ENCODE data around the gene LDLRAP1.
A peak's percentile ranks its signal among the peaks of the same experiment; 100 is the strongest.

The LDLRAP1 gene

DNA sequence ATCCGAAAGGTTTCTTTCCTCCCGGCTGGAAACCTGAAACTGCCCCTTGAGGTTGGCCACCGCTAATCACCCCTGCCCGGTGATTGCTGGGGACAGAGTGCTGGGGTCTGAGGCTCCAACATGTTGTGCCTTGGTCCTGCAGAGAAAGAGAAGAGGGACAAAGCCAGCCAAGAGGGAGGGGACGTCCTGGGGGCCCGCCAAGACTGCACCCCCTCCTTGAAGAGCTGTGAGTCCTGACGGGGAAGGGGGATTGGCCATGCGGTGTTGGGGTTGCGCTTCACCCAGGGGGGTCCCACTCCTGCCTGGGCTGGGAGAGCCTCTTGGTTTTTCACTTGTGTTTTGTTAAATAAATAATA, 19.5 kb downstream of the LDLRAP1 start:
- DNase-seq (ENCODE audit: low read depth in 2 of 2): no peak

DNA sequence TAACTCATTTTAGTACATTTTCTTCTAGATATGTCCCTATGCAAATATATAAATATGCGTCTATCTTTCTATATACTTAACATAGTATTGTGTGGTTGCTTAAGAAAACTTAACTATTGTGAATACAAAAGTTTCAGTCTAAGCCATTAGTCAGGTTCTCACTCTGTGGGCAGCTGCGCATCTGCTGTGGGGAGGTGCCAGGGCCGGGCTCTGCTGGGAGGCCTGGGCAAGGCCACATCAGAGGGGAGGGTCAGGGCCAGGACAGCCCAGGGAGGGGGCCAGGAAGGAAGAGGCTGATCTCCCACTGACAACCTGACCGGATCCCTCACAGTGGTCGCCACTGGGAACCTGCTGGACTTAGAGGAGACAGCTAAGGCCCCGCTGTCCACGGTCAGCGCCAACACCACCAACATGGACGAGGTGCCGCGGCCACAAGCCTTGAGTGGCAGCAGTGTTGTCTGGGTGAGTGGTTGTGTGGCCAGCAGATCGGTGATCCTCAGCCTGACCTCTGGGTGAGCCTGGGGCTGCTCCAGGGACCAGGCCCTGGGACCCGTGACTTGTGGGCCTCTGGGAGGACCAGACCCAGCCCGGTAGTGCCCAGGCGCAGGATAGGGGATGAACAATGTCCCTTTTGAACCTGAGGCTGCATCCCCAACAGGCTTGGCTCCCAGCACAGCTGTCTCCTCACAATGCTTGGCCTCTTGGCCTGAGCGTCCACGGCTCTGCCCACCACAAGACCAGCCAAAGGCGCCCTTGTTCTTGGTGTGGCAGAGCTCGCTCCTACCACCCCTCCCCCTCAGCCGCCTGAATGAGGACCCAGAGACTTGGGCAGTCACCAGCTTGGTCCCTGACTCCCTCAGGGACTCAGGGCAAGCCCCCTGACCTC, 20.2 kb downstream of the LDLRAP1 start:
- DNase-seq (ENCODE audit: low read depth in 2 of 2): no peak

DNA sequence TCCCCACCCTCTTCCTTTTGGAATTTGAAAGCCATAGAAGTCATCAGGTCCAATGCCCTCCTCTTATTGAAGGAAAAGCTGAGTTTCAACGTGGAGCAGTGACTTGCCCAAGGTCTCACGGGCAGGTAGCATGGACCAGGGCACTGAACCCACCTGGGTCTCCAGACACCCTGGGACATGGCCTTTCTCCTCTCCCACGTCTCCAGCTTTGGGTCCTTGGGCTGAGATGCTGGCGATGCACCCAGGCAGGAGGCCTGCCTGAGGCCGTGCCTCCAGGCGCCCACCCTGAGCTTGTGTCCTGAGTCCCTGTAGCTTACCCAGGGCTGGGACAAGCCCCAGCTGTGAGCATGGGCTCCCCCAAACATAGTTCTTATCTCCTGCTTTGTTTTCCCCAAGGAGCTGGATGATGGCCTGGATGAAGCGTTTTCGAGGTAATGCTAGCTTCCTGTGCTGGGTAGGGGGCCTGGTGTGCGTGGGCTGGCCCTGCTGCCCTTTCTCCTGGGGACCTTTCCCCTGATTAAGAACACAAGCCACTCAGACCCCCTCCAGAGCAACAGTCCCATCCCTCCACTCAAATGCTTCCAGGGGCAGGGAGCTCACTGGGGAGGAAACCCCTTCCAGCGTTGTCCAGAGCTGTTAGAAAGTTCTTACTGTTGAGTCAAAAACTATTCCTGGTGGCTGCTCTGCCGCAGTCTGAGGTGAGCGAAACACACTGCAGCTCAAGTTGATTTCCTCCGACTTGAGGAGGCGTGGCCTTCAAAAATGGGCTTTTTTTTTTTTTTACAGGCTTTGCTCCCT, 21.6 kb downstream of the LDLRAP1 start:
- no peak for DNase-seq (ENCODE audit: low read depth in 2 of 2)

DNA sequence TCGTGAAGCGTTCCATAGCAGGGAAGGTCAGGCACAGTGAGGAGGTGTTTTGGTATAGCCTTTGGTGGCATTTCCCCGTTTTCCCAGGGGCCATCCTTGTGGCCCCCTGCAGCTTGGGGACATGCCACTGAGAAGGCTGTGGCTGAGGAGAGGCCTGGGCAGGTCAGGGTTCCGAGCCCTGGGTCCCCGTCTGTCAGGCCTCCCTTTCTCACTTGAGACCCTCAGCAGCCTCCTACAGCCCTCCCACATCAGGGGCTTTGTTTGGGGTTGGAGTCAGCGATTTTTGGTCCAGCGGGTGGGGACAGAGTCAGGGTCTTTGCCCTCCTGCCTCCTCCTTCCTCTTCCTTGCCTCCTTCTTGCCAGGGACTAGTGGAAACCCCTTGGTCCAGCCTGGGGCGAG, 22.2 kb downstream of the LDLRAP1 start:
- DNase-seq (ENCODE audit: low read depth in 2 of 2): no peak

DNA sequence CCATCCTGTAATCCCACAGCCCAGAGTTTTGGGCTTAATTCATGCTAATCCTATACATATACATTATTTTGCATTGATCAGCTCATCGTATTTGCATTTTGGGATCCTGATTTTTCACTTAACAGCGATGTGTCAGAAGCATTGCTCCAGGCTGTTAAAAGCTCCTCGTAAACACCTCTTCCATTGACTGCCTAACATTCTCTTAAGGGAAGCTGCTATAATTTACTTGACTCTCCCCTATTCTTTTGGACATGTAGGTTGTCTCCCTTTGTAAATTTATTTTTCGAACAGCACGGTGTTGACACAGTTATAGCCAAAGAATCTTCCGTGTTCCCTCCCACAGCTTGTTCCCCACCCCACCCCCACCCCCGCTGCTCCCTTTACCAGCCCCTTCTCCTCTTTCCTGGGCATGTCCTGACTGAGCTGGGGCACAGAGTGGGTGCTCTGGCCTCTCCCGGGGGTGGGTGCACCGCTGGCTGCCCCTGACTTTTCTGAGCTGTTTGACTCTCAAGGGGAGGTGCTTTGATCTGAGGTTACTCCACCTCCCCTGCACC, 22.8 kb downstream of the LDLRAP1 start:
- no peak for DNase-seq (ENCODE audit: low read depth in 2 of 2)

DNA sequence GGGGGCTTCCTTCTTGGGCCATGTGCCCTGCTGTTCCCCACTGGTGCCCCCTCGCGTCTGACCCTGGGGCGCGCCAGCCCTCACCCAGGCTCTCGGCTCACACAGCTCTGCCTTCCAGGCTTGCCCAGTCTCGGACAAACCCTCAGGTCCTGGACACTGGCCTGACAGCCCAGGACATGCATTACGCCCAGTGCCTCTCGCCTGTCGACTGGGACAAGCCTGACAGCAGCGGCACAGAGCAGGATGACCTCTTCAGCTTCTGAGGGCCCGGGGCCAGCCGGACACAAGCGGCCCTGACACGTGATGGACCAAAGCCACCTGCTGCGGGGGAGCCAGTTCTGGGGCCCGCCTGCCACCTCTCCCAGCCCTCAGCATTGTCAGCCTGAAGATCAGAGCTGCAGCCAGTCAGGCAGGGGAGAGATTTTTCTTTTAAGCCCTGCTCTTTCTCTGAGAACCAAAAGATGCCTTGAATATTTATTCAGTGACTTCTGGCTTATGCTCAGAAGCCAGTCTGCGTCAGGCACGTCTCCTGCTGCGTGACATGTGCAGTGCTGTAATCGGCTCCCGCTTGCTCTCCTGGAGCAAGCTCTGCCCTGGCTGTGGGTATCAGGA, 23.4 kb downstream of the LDLRAP1 start:
- no peak for DNase-seq (ENCODE audit: low read depth in 2 of 2)

DNA sequence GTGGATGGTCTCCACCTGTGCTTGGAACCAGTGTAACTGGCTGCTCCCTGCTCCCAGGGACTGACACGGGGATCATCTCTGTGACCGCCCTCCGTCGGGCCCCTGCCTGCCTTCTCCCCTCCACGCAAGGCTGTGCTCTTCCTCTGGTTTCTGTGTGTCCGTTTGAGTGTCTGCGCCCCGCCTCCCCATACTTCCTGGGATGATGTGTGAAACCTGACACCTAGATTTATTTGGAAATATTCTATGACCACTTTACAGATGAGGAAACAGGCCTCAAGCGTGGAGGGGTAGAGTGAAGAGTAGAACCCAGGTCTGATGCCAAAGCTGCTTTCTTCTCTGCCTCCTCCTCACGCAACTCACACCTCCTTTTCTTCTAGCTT, 24.3 kb downstream of the LDLRAP1 start:
- no peak for DNase-seq (ENCODE audit: low read depth in 2 of 2)

DNA sequence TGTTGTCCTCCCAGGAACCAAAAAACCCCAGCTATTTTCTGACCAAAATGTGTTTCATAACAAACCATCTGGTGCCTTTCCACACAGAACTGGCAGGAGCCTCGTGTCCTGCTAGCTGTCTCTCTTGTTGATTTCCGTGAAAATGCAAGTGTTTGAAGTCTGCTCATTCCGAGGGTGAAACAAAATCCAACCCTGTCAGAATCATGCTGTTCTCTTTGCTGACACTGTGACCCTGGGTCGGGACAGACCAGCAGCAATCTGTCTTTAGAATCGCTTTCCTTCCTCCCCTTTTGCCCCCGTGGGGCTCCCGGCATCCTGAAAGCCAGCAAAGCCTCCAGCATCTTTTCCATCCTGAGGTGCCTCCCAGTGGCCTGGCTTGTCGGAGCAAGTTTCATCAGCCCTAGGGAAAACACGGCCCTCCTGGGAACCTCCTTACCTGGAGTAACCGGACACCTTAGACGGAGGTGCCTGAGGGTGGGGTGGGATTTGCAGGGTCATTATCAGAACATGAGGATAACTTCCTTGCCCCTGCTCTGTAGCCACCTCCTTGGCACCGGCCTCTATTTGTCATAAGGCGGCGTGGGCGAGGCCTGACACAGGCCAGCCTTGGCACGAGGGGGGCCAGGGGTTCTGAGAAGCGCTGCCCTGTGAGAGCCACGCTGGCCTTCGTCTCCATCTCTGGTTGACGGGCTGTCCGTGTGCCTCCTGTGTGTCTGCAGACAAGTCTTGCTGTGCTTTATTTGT, 24.9 kb downstream of the LDLRAP1 start:
- DNase-seq (ENCODE audit: low read depth in 2 of 2): no peak

DNA sequence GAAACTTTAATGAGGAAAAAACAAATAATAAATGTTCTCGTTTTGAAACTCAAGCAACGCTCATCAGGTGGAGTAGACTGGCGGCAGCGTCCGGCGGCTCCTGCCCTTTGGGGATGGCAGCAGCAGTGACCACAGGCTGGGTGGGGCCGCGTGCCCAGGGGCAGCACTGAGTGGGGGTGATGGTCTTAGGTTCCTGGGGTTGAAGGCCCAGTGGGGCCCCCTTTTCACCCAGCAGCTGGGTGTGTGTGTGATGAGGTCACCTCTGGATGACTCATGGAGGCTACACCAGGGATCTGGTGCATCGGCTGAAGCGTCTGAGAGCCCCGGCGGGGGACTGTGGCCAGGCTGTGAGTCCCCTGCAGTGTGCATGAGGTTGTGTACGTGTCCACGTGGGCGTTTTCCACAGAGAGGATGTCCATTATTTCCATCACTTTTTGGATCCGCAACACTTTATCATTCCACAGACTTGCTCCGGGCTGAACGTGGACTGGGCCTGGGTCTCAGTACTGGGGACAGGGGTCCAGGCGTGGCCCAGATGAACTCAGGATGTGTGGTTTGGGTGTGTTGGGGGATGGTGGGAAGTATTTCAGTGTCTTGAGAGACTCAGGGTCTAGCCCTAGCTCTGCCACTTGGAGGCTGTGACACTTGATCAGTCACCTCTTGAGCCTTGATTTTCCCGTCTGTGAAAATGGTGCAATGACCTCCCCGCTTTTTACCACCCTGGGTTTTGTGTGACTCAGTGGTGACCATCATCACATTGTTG, 25.6 kb downstream of the LDLRAP1 start:
- DNase-seq (ENCODE audit: low read depth in 2 of 2): no peak

DNA sequence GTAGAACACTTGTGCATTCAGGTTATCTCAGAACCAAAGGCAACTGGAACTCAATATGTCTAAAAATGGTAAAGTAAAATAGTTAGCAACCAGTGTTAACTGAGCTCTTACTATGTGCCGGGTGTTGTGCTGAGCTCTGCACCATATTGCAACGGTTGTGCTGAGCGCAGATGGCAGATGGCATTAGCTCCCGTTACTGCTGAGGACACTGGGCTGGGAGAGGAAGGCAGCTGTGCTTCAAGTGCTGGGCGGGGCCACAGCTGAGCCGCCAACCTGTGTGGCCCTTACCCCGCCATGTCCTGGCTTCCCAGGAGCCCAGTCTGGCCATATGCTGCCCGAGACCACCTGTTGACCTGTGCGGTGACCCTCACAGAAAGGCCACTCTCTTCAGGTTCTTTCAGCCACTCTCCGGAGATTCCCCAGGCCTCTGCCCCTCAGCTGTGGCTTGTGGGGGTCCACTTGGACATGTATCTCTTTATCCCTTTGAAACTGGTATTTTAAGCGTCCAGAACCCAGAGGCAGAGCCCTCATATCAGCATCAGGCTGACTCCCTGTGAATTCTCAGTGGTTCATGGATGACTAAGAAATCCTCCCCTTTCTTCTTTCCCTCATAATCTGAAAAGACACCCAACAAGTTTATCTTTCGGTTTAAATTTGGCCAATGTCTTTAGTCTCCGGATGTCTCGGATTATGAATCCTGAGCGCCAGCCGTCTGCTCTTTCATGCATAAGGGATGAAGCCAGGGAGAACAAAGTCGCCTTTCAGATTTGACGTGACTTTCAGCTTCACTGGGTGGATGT, 26.4 kb downstream of the LDLRAP1 start:
- no peak for DNase-seq (ENCODE audit: low read depth in 2 of 2)

DNA sequence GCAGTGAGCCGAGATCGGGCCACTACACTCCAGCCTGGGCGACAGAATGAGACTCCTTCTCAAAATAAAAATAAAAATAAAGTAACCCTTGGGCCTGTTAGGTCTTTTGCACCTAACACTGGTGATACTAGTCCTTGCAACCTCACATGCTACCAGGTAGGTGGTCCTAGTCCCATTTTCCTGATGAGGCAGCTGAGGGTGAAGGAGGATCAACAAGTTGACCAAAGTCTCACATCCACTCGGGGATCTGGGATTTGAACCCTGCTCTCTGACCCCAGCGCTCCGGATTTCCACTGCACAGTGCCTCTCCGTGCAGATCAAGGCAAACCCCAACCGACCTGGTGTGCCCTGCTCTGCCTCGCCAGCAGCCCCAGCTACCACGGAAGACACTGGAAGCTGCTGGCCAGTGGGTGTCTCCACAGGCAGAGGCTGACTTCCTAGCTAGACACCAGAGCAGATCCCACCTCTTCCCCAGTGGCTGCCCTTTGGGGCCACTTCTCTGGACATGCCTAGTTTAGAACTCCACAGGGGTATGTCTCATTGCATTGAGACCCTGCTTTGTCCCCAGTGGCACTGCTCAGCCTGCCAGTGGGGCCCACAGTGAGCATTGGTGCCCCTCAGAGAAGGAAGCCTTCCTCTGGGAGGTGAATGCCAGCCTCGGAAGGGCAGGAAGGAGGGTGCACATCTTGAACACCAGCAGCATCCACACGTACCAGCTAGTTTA, 27.6 kb downstream of the LDLRAP1 start:
- DNase-seq (ENCODE audit: low read depth in 2 of 2): no peak

DNA sequence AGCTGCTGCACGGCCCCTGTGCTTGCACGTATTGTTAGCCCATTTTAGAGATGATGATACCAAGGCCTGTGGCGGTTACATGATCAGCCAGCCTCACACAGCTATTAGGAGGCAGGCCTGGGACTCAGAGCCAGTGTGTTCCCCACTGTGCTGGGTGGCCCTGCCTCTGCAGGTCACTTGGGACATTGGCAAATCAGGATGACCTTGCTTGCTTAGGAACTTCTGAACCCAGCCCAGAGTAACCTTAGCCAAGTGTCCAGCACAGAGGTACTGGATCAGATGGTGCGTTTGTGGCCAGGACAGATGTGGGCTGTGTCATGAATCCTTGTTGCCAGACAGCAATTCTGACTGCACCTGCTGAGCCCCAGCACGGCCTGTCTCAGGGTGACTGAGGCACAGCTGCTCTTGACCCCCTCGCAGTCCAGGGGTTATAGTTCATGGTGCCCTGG, 28.1 kb downstream of the LDLRAP1 start:
- DNase-seq (ENCODE audit: low read depth in 2 of 2): no peak

DNA sequence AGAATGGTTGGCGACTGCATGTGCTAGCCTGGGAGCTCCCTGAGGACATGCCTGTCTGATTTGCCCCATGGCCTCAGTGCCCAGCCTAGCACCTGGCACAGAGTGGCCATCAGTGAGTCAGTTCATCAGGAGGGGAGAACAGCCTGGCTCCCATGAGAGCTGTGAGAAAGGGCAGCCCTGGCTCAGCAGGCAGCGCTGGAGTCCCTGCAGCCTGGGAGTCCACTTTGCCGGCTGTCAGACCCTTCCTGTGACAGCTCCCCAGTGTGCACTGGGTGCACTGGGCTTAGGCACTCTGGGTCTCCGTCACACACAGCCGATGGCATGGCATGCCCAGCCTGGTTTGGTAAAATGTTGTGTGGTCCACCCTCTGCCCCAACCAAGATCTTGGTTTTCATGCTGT, 28.7 kb downstream of the LDLRAP1 start:
- no peak for DNase-seq (ENCODE audit: low read depth in 2 of 2)

DNA sequence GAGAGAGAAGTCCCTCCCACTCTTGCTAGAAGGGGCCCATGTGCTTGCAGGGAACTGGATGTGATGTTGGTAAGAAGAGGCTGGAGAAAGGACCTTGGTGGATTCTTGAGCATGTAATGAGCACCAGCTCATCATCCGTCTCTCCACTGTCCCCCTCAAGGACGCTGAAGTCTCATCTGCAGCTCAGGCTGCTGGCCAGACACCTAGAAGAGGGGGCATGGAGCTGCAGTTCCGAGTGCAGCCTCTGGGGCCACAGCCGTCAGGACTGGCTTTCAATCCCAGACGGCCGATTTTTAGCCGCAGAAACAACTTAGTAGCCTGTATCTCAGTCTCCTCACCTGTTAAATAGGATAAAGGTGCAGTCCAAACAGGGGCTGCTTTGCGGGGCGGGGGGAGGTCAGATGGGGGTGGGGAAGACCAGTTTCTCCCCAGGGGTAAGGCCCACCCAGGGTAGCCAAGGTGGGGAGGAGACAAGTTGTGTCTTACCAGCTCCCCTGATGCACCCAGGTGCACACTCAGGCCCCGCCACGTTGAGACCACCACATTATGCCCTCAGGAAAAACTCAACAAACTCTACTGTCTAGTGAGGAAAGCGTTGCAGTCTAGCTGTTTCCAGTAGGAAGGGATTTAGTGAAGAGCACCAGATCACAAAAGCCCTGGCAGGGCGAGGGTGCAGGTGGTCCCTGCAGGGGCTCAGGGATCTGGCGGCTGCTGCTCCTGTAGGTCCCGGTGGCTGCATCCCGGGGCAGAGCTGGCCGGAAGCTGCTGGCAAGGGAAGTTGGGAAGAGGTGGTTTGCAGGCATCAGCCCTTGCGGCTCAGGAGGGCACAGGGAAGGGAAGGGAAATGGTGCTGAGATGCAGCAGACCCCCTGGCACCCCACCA, 29.5 kb downstream of the LDLRAP1 start:
- DNase-seq (ENCODE audit: low read depth in 2 of 2): peak; percentile 34 to 62

DNA sequence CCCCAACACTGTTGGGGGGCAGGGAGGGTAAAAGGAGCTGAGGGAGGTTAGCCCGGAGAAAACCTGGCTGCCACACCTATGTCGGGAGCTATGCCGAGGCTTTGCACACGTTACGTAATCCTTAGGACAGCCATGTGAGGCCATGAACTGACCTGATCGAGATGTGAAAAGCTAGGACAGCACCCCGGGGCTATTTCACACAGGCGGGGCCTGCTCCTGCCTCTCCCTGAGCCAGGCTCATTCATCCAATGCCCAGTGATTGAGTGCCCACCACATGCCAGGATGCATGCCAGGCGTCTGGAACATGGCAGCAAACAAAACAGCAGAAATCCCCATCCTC, 30.2 kb downstream of the LDLRAP1 start:
- no peak for DNase-seq (ENCODE audit: low read depth in 2 of 2)

DNA sequence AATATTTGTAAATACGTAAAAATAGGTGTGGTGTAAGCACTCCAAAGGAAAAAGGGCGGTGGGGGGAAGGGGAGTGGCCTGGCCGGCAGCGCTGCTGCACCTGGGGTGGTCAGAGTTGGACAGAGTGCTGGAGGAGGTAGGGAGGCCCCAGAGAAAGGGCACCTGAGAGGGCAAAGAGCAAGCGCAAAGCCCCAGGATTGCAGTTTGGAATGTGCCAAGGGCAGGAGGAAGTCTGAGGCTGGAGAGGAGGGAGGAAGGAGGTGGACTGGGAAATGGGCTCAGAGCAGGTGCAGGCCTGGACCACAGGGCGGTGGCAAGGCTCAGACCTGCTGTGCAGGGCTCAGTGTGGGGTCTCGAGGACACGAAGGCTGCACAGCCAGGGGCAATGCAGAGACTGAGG, 30.6 kb downstream of the LDLRAP1 start:
- DNase-seq (ENCODE audit: low read depth in 2 of 2): no peak

DNA sequence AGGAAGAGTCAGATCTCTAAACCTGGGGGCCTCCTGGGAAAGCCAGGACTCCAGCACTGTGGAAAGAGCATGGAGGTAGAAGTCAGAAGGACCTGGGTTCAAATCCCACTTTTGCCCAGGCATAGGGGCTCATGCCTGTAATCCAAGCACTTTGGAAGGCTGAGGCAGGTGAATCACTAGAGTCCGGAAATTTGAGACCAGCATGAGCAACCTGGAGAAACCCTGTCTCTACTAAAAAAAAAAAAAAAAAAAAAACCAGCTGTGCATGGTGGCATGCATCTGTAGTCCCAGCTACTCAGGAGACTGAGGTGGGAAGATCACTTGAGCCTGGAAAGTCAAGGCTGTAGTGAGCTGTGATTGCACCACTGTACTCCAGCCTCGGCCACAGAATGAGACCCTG, 31.8 kb downstream of the LDLRAP1 start:
- no peak for DNase-seq (ENCODE audit: low read depth in 2 of 2)

DNA sequence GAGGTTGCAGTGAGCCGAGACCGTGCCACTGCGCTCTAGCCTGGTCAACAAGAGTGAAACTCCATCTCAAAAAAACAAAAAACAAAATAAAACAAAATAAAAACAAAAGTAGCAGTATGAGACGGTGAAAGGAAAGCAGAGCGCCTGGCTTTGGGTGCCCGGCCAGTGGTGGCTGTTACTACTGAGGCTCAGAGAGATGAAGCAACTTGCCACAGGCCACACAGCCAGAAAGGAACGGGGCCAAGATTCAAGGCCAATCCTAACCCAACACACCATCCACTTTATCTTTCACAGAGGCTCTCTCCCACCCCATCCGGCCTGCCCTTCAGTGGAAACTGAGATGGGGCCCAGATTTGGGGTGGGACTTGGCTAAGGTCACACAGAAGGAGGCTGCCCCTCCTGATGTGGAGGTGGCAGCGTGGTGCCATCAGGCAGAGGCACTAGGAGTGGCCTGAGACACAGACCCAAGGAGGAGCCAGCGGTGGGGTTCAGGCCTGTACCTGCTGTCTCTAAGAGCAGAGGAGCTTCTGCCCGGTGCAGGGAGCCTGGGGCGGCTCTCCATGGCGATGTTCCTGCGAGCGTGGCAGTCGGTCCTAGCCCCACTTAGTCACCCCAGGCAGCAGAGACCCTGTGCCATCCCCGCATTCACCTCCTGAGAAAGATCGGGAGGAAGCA, 33.2 kb downstream of the LDLRAP1 start:
- no peak for DNase-seq (ENCODE audit: low read depth in 2 of 2)

Measured in stimulated activated CD4-positive, alpha-beta T cell treated with anti-CD3 and anti-CD28 coated beads, Interleukin-4, amount 100 ng/mL, for 48 hours (primary cell).